Stomach (tissue), 4 donors: ENCODE data around the gene CIAO2A.

Experiments used
- CTCF ChIP-seq, 7 experiments: fragments of 450-650 bp in 4 of 7; fragments of 200-600 bp in 3 of 7; sonication (generic) in 3 of 7; IDR thresholded peaks; one replicate each; pipeline ENCODE4 v1.5.1; 2016 to 2019; ENCODE audit warnings: antibody characterized with exemption in 7 of 7, control low read depth in 2 of 7, mild to moderate bottlenecking in 1 of 7
- EP300 ChIP-seq: sonication (generic); formaldehyde crosslinking; IDR thresholded peaks from one replicate; pipeline ENCODE4 v1.6.1; 2017; ENCODE audit warnings: antibody characterized with exemption
- POLR2A ChIP-seq, 4 donors: fragments of 450-650 bp; IDR thresholded peaks; one replicate each; pipeline ENCODE4 v1.6.1; 2016; ENCODE audit warnings: antibody characterized with exemption in 4 of 4, control low read depth in 2 of 4, mild to moderate bottlenecking in 1 of 4, moderate library complexity in 1 of 4
- POLR2AphosphoS5 ChIP-seq, 3 donors: sonication (generic); formaldehyde crosslinking; IDR thresholded peaks; one replicate each; pipeline ENCODE4 v1.6.1; 2016; ENCODE audit warnings: antibody characterized with exemption in 3 of 3

- TF ChIP-seq POLR2A (IDR thresholded peaks at IDR 0.05) (no peak), EP300 (no peak), CTCF (IDR thresholded peaks at IDR 0.05) (no peak), POLR2AphosphoS5 (IDR thresholded peaks at IDR 0.05) (no peak)
These were observed 34.1 kb upstream of the CIAO2A start for GRCh38 chr15:64127521-64128270.
